ENCODE results near the gene BCAS1. TPM values are rescaled to one million over a fixed set of nuclear protein-coding genes. Genes with fewer than 3 reads are reported as not detected.
A peak's percentile ranks its signal among the peaks of the same experiment; 100 is the strongest.

BCAS1 gene
- total and polyA plus RNA-seq, 10 of the 15 experiments (the other 5 are each of a cell fraction or from before 2014, with no cell fraction given), result 0.21 to 1.4 (median 0.55) TPM

- no peak for TF ChIP-seq GABPA (IDR thresholded peaks at IDR 0.05; ENCODE audit: low read depth)
- no peak for TF ChIP-seq FOXK2 (IDR thresholded peaks at IDR 0.05)
- TF ChIP-seq GATAD2B (conservative IDR thresholded peaks at IDR 0.05; ENCODE audit: low read depth), result peak; percentile 88; the same call in 1 of the 2 replicates
- no peak for TF ChIP-seq CTCF (IDR thresholded peaks at IDR 0.05 in 2 of 3, conservative IDR thresholded peaks at IDR 0.05 in 1 of 3; ENCODE audit: control insufficient read depth in 2 of 3, extremely low read depth in 1 of 3, insufficient read depth in 1 of 3, low read depth in 3 of 3, low read length in 3 of 3)
- no peak for TF ChIP-seq NFIC (IDR thresholded peaks at IDR 0.05; ENCODE audit: low read depth, low read length)
- TF ChIP-seq, protein P1, sequence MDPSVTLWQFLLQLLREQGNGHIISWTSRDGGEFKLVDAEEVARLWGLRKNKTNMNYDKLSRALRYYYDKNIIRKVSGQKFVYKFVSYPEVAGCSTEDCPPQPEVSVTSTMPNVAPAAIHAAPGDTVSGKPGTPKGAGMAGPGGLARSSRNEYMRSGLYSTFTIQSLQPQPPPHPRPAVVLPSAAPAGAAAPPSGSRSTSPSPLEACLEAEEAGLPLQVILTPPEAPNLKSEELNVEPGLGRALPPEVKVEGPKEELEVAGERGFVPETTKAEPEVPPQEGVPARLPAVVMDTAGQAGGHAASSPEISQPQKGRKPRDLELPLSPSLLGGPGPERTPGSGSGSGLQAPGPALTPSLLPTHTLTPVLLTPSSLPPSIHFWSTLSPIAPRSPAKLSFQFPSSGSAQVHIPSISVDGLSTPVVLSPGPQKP (IDR thresholded peaks at IDR 0.05; ENCODE audit: low read depth, low read length), result no peak
- TF ChIP-seq, protein P2, sequence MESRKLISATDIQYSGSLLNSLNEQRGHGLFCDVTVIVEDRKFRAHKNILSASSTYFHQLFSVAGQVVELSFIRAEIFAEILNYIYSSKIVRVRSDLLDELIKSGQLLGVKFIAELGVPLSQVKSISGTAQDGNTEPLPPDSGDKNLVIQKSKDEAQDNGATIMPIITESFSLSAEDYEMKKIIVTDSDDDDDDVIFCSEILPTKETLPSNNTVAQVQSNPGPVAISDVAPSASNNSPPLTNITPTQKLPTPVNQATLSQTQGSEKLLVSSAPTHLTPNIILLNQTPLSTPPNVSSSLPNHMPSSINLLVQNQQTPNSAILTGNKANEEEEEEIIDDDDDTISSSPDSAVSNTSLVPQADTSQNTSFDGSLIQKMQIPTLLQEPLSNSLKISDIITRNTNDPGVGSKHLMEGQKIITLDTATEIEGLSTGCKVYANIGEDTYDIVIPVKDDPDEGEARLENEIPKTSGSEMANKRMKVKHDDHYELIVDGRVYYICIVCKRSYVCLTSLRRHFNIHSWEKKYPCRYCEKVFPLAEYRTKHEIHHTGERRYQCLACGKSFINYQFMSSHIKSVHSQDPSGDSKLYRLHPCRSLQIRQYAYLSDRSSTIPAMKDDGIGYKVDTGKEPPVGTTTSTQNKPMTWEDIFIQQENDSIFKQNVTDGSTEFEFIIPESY (IDR thresholded peaks at IDR 0.05), result no peak
- peak; percentile 73 for TF ChIP-seq RELA (IDR thresholded peaks at IDR 0.05; ENCODE audit: borderline replicate concordance, partially characterized antibody)
- TF ChIP-seq ZNF687 (IDR thresholded peaks at IDR 0.05), result peak; percentile 49; the same call in 1 of the 2 replicates
- TF ChIP-seq, protein P3, sequence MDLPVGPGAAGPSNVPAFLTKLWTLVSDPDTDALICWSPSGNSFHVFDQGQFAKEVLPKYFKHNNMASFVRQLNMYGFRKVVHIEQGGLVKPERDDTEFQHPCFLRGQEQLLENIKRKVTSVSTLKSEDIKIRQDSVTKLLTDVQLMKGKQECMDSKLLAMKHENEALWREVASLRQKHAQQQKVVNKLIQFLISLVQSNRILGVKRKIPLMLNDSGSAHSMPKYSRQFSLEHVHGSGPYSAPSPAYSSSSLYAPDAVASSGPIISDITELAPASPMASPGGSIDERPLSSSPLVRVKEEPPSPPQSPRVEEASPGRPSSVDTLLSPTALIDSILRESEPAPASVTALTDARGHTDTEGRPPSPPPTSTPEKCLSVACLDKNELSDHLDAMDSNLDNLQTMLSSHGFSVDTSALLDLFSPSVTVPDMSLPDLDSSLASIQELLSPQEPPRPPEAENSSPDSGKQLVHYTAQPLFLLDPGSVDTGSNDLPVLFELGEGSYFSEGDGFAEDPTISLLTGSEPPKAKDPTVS (IDR thresholded peaks at IDR 0.05; ENCODE audit: low read depth, low read length), result no peak
- no peak for TF ChIP-seq ASH2L (IDR thresholded peaks at IDR 0.05; ENCODE audit: borderline replicate concordance, low read depth)
- TF ChIP-seq, protein P4, sequence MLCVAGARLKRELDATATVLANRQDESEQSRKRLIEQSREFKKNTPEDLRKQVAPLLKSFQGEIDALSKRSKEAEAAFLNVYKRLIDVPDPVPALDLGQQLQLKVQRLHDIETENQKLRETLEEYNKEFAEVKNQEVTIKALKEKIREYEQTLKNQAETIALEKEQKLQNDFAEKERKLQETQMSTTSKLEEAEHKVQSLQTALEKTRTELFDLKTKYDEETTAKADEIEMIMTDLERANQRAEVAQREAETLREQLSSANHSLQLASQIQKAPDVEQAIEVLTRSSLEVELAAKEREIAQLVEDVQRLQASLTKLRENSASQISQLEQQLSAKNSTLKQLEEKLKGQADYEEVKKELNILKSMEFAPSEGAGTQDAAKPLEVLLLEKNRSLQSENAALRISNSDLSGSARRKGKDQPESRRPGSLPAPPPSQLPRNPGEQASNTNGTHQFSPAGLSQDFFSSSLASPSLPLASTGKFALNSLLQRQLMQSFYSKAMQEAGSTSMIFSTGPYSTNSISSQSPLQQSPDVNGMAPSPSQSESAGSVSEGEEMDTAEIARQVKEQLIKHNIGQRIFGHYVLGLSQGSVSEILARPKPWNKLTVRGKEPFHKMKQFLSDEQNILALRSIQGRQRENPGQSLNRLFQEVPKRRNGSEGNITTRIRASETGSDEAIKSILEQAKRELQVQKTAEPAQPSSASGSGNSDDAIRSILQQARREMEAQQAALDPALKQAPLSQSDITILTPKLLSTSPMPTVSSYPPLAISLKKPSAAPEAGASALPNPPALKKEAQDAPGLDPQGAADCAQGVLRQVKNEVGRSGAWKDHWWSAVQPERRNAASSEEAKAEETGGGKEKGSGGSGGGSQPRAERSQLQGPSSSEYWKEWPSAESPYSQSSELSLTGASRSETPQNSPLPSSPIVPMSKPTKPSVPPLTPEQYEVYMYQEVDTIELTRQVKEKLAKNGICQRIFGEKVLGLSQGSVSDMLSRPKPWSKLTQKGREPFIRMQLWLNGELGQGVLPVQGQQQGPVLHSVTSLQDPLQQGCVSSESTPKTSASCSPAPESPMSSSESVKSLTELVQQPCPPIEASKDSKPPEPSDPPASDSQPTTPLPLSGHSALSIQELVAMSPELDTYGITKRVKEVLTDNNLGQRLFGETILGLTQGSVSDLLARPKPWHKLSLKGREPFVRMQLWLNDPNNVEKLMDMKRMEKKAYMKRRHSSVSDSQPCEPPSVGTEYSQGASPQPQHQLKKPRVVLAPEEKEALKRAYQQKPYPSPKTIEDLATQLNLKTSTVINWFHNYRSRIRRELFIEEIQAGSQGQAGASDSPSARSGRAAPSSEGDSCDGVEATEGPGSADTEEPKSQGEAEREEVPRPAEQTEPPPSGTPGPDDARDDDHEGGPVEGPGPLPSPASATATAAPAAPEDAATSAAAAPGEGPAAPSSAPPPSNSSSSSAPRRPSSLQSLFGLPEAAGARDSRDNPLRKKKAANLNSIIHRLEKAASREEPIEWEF (IDR thresholded peaks at IDR 0.05; ENCODE audit: insufficient replicate concordance, low read depth, low read length), result no peak
Measured at GRCh38 chr20:54063992-54064676, 6.3 kb downstream of the BCAS1 start (continued).
